Measurements from ENCODE around the gene PRSS38.

PRSS38 gene

DNA sequence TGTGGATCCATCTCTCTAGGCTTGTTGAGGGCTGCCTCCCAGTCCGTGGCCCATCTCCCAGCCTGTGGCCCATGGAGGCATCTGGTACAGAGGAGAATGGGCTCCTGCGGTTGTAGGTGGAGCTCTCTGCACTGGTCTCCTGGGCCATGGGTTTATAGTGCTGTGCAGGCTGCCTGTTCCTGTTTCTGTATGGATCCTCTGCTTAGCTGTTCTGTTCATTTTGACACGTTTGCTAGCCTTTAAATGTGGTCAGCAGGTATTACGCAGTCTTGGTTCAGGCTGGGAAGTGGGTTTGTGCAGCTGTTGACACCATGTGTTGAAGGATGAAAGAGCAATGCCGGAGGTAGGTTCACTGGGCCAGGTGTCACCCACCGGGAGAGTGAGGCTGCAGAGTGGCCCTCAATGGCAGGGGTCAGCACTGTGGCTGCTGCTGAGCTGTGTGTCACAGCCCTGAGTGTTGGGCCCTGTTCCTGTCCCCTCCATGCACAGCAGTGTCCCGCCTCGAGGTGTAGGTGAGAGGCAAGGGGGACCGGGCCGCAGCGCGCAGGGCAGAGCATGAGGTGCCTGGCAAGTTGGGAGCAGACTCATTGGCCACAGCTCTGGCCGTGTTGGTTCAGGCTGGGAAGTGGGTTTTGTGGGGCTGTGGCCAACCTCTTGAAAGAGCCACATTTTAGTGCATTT lies 41.3 kb upstream of the PRSS38 start:
- TF ChIP-seq, protein P1, sequence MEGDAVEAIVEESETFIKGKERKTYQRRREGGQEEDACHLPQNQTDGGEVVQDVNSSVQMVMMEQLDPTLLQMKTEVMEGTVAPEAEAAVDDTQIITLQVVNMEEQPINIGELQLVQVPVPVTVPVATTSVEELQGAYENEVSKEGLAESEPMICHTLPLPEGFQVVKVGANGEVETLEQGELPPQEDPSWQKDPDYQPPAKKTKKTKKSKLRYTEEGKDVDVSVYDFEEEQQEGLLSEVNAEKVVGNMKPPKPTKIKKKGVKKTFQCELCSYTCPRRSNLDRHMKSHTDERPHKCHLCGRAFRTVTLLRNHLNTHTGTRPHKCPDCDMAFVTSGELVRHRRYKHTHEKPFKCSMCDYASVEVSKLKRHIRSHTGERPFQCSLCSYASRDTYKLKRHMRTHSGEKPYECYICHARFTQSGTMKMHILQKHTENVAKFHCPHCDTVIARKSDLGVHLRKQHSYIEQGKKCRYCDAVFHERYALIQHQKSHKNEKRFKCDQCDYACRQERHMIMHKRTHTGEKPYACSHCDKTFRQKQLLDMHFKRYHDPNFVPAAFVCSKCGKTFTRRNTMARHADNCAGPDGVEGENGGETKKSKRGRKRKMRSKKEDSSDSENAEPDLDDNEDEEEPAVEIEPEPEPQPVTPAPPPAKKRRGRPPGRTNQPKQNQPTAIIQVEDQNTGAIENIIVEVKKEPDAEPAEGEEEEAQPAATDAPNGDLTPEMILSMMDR (conservative IDR thresholded peaks at IDR 0.05; ENCODE audit: low read length): no peak
- DNase-seq (ENCODE audit: low read depth): no peak
- H3K4me3 ChIP-seq (ENCODE audit: low read length): no peak overlapping the region

DNA sequence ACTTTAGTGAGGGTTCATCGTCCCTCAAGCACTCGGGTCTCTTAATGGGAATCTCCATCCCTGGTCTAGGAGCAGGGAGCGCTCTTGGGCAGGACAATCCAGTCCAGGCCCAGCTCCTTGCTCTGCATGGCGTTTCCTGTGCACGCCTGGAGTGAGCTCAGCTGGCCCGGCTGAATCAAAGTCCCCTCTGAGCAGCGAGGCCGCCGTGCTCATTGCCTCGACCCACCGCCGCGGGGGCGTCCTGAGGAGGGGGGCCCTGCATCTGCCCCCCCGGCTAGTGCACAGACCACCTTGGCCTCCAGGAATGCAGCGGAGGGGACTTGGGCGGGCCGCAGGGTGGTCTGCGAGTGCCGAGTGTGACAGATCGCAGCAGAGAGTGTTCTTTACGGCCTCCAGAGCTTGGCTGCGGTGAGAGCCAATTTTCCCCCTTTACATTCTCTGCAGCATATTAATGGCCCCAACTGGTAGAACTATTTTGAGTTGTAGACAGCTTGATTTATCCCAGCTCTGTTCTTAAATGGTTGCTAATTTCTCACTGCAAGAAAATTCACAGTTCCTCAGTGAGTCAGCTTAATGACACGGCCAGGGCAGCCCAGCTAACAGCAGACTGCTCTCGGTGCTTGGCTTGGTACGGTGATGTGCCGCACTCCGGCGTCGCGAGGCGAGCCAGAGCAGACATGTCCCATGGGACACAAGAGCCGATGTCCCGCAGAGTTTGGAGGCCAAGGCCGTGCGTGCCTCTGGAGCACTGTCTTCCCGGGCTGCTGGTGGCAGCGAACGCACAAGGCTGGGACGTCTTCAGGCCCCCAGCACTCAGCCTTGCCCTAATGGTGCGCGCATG lies 40.4 kb upstream of the PRSS38 start:
- H3K4me3 ChIP-seq (ENCODE audit: low read length): no peak overlapping the region
- TF ChIP-seq, protein P1 (conservative IDR thresholded peaks at IDR 0.05; ENCODE audit: low read length): no peak
- DNase-seq (ENCODE audit: low read depth): peak; percentile 83

DNA sequence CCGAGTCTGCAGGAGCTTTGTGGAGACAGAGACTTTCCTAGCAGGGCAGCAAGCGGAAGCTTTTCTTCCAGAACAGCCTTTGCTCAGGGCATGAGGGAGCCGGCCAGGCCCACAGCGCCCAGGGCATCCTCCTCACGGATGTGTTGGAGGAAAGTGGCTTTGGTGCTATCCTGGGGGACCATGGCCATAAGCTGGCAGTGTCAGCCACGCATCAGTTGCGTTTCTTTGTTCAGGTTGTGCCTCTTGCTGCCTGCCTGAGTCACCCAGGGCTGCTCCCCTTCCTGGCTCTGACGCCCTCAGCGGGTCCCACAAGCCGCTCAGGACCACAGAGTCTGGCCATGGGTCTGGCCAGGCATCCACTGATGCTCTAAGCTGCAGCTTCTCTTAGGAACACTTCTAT lies 39.6 kb upstream of the PRSS38 start:
- TF ChIP-seq, protein P1 (conservative IDR thresholded peaks at IDR 0.05; ENCODE audit: low read length): no peak
- DNase-seq (ENCODE audit: low read depth): no peak
- no peak overlapping the region for H3K4me3 ChIP-seq (ENCODE audit: low read length)

DNA sequence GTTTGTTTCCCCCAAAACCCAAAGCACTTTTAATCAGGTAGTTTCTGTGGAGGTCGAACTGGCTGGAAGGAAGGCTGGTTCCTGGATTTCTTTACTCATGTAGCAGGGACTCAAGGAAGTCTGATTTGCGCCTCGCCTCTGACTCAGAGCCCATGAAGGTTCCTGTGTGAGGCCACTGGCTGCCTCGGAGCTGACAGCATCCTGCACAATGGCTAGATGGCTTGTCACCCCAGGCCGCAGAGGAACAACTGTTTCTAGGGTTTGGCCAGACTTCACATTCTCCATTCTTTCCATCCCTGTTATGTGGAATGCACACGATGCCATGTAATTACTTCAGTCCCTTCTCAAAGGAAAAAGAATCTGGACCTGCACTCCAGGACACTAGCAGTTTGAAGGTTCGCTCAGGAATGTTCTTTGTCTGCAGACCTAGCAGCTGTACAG lies 39.1 kb upstream of the PRSS38 start:
- H3K4me3 ChIP-seq (ENCODE audit: low read length): no peak overlapping the region
- TF ChIP-seq, protein P1 (conservative IDR thresholded peaks at IDR 0.05; ENCODE audit: low read length): no peak
- DNase-seq (ENCODE audit: low read depth): peak; percentile 90

DNA sequence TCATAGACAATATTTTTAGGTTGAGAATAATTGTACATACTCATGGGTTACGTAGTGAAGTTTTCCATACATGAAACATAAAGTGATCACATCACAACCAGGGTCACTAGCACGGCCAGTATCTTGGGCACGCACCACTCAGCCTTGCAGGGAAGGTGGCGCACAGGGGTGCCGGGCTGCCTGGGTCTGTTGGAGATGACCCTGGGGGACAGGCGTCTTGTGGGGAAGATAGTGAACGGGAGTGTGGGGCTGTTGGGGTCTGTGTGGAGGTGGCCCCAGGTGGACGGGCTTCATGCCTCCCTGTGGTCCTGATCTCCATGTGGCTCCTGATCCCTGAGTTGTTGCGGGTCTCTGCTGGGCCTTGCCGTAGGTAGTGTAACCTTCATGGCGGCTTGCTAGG lies 38.3 kb upstream of the PRSS38 start:
- no peak for DNase-seq (ENCODE audit: low read depth)
- no peak overlapping the region for H3K4me3 ChIP-seq (ENCODE audit: low read length)
- TF ChIP-seq, protein P1 (conservative IDR thresholded peaks at IDR 0.05; ENCODE audit: low read length): no peak

DNA sequence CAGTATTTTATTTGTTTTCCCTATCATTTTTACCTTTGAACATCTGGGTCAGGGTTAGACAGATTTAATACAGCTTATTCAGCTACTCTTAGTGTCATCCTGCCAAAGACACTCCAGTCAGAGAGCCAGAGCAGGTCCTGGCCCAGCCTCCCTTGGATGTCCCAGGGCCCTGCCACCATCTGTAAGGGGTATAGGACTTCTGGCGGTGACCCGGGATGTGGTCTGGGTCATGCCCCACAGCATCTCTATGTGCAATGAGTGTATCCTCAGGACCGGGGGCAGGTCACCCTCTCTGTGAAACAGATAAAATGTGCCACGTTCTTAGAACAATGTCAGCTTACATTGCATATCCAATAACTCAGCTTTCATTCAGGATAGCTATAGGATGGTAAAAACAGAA lies 37.8 kb upstream of the PRSS38 start:
- TF ChIP-seq, protein P1 (conservative IDR thresholded peaks at IDR 0.05; ENCODE audit: low read length): no peak
- no peak for DNase-seq (ENCODE audit: low read depth)
- no peak overlapping the region for H3K4me3 ChIP-seq (ENCODE audit: low read length)
